Left lung (tissue), 10 donors: Measurements from ENCODE around the gene GJA3. TPM values are rescaled to one million over a fixed set of nuclear protein-coding genes. Genes with fewer than 3 reads are reported as not detected.

ENCODE experiments used
- ATAC-seq: fragments of 200-7000 bp; cut with Tn5 transposase; one replicate; pipeline ENCODE4 v1.9.1; 2020; ENCODE audit warnings: moderate library complexity
- DNase-seq, 4 donors: peaks; one replicate each; pipeline ENCODE4 v3.0.0-alpha.2; 2013 to 2020
- H3K27ac ChIP-seq, 2 donors: fragments of 200-600 bp; sonication (generic) in 1 of 2; one replicate each; pipeline versions ENCODE4 v1.5.0 to v1.8.0; 2020 to 2021
- H3K27me3 ChIP-seq, 2 donors: fragments of 200-600 bp; sonication (generic) in 1 of 2; one replicate each; pipeline versions ENCODE4 v1.5.0 to v1.8.0; 2020 to 2021
- H3K36me3 ChIP-seq, 2 donors: fragments of 200-600 bp; sonication (generic) in 1 of 2; one replicate each; pipeline versions ENCODE4 v1.5.0 to v1.8.0; 2020 to 2021
- H3K4me1 ChIP-seq, 2 donors: fragments of 200-600 bp; one replicate each; pipeline ENCODE4 v1.8.0; 2021
- H3K4me3 ChIP-seq, 2 donors: fragments of 200-600 bp; sonication (generic) in 1 of 2; one replicate each; pipeline versions ENCODE4 v1.5.0 to v1.8.0; 2020 to 2021; ENCODE audit warnings: mild to moderate bottlenecking in 1 of 2
- H3K9me3 ChIP-seq, 2 donors: fragments of 200-600 bp; sonication (generic) in 1 of 2; one replicate each; pipeline versions ENCODE4 v1.5.0 to v1.8.0; 2020 to 2021
- intact Hi-C, 2 donors: fragments of 100-400 bp; cut with DNase I; formaldehyde crosslinking; loops; one replicate each; pipeline versions ENCODE4 v1.11.2 to v1.14.2; 2022
- polyA plus RNA-seq, 6 donors: library from polyadenylated mRNA; unstranded; fragments of 120-200 nt; gene quantifications; one replicate each; pipeline ENCODE4 v1.2.1, GENCODE V29; 2013; ENCODE audit not compliant: insufficient read length in 6 of 6
- total RNA-seq, 2 donors: library from RNA; stranded (reverse); fragmentation: NEBNext Ultra II Directional; extraction: Animal tissue kit (Norgen Biotek cat#: 25700); gene quantifications; one replicate each; pipeline ENCODE4 v1.2.1, GENCODE V29; 2021
- TF ChIP-seq, protein P1 (sequence below), 2 donors: fragments of 200-600 bp; sonication (generic) in 1 of 2; IDR thresholded peaks; one replicate each; pipeline versions ENCODE4 v1.5.0 to v1.8.0; 2021; ENCODE audit warnings: antibody characterized with exemption in 2 of 2
- donor health status: DM: no; HTN: yes; CAD: no.
- donor health status: DM: no; HTN: no; CAD: no.

GJA3 gene
- total and polyA plus RNA-seq, 8 donors, result 0.06 to 0.31 (median 0.11) TPM

GRCh38 chr13:20125129-20125782, 35.6 kb downstream of the GJA3 start:
- peaks cover 6 to 23% of the 10 kb centered on the region in 2 donors for H3K4me1 ChIP-seq
- H3K27ac ChIP-seq, result no peak overlapping the region
- intact Hi-C loops, result no loop called here
- H3K9me3 ChIP-seq, result no peaks in the 10 kb centered on the region
- H3K4me3 ChIP-seq, result no peak overlapping the region
- DNase-seq (no peak), ATAC-seq (no peak)
- TF ChIP-seq, protein P1, sequence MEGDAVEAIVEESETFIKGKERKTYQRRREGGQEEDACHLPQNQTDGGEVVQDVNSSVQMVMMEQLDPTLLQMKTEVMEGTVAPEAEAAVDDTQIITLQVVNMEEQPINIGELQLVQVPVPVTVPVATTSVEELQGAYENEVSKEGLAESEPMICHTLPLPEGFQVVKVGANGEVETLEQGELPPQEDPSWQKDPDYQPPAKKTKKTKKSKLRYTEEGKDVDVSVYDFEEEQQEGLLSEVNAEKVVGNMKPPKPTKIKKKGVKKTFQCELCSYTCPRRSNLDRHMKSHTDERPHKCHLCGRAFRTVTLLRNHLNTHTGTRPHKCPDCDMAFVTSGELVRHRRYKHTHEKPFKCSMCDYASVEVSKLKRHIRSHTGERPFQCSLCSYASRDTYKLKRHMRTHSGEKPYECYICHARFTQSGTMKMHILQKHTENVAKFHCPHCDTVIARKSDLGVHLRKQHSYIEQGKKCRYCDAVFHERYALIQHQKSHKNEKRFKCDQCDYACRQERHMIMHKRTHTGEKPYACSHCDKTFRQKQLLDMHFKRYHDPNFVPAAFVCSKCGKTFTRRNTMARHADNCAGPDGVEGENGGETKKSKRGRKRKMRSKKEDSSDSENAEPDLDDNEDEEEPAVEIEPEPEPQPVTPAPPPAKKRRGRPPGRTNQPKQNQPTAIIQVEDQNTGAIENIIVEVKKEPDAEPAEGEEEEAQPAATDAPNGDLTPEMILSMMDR (IDR thresholded peaks at IDR 0.05), result no peak
- H3K36me3 ChIP-seq, result no peaks in the 10 kb centered on the region
- peaks cover 10 to 39% of the 10 kb centered on the region in 2 donors for H3K27me3 ChIP-seq

DNA sequence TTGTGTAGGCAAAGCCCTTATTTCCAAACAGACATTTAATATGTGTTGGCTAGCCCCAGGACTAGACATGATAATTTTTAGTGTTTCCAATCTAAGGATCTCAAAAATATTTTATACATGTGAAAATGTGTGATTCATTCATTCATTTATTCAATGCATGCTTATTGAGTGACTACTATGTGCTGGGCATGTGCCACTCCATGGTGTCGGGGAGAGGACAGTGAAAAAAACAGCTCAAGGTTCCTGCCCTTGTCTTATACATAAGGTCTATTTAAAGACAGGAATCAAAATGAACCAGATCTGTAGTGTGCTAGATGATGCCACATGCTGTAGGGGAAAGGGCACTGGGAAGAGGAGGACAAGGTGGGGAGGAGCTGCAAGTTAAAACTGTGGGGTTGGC, 36.5 kb downstream of the GJA3 start:
- H3K4me3 ChIP-seq, result no peak overlapping the region
- peaks cover 10 to 29% of the 10 kb centered on the region in 2 donors for H3K27me3 ChIP-seq
- H3K4me1 ChIP-seq, result peaks cover 10 to 32% of the 10 kb centered on the region in 2 donors
- H3K27ac ChIP-seq, result no peak overlapping the region
- ATAC-seq (no peak), DNase-seq (no peak)
- H3K9me3 ChIP-seq, result no peaks in the 10 kb centered on the region
- TF ChIP-seq, protein P1 (IDR thresholded peaks at IDR 0.05), result no peak
- no peaks in the 10 kb centered on the region for H3K36me3 ChIP-seq
- intact Hi-C loops, result no loop called here

GRCh38 chr13:20121159-20121525, 39.7 kb downstream of the GJA3 start:
- Histone ChIP-seq H3K4me3 (peak overlapping the region in 1 of 2 donors; percentile 60), H3K36me3 (no peaks in the 10 kb centered on the region), H3K9me3 (no peaks in the 10 kb centered on the region), H3K27me3 (peaks cover 0 to 6% of the 10 kb centered on the region in 2 donors), H3K4me1 (peaks cover 6 to 23% of the 10 kb centered on the region in 2 donors), H3K27ac (peak overlapping the region; percentile 88 to 89)
- intact Hi-C loops, result no loop called here
- no peak for DNase-seq
- ATAC-seq, result no peak
- TF ChIP-seq, protein P1 (IDR thresholded peaks at IDR 0.05), result no peak

- Histone ChIP-seq H3K4me1 (peaks cover 6 to 23% of the 10 kb centered on the region in 2 donors), H3K27ac (peak overlapping the region; percentile 88 to 89), H3K36me3 (no peaks in the 10 kb centered on the region), H3K4me3 (peak overlapping the region; percentile 14 to 60), H3K27me3 (peaks cover 0 to 6% of the 10 kb centered on the region in 2 donors), H3K9me3 (no peaks in the 10 kb centered on the region)
- ATAC-seq, result no peak
- no peak for DNase-seq
- TF ChIP-seq, protein P1 (IDR thresholded peaks at IDR 0.05), result no peak
- intact Hi-C loops, result no loop called here
Observed at GRCh38 chr13:20119960-20120359, 40.9 kb downstream of the GJA3 start.

- intact Hi-C loops, result no loop called here
- ATAC-seq (peak; percentile 83), DNase-seq (peak; percentile 42 to 86 (median 72))
- Histone ChIP-seq H3K27me3 (peaks cover 0 to 6% of the 10 kb centered on the region in 2 donors), H3K9me3 (no peaks in the 10 kb centered on the region), H3K36me3 (no peaks in the 10 kb centered on the region), H3K4me3 (peak overlapping the region; percentile 55 to 60), H3K27ac (peak overlapping the region; percentile 88 to 89), H3K4me1 (peaks cover 6 to 23% of the 10 kb centered on the region in 2 donors)
- TF ChIP-seq, protein P1 (IDR thresholded peaks at IDR 0.05), result no peak
Observed at GRCh38 chr13:20118268-20119140, 42.3 kb downstream of the GJA3 start.
